ENCODE measurements around the gene VDAC2.

The VDAC2 gene

GRCh38 chr10:75250934-75251333 lies 40.3 kb downstream of the VDAC2 start:
- no peak for DNase-seq (ENCODE audit: low read depth)
- TF ChIP-seq CTCF (IDR thresholded peaks at IDR 0.05; ENCODE audit: control insufficient read depth, insufficient read depth, low read depth, low read length, missing control alignments) = no peak
- no peak overlapping the region for H3K4me3 ChIP-seq (ENCODE audit: control insufficient read depth, low read depth, low read length)

GRCh38 chr10:75253281-75254220 lies 43.0 kb downstream of the VDAC2 start:
- no peak for TF ChIP-seq CTCF (IDR thresholded peaks at IDR 0.05; ENCODE audit: control insufficient read depth, insufficient read depth, low read depth, low read length, missing control alignments)
- no peak for DNase-seq (ENCODE audit: low read depth)
- H3K4me3 ChIP-seq (ENCODE audit: control insufficient read depth, low read depth, low read length) = no peak overlapping the region

- DNase-seq (ENCODE audit: low read depth) = no peak
- TF ChIP-seq CTCF (IDR thresholded peaks at IDR 0.05; ENCODE audit: control insufficient read depth, insufficient read depth, low read depth, low read length, missing control alignments) = no peak
- no peak overlapping the region for H3K4me3 ChIP-seq (ENCODE audit: control insufficient read depth, low read depth, low read length)
These were observed 44.1 kb downstream of the VDAC2 start for GRCh38 chr10:75254739-75255138.

GRCh38 chr10:75260990-75261389 lies 50.4 kb downstream of the VDAC2 start:
- no peak overlapping the region for H3K4me3 ChIP-seq (ENCODE audit: control insufficient read depth, low read depth, low read length)
- no peak for TF ChIP-seq CTCF (IDR thresholded peaks at IDR 0.05; ENCODE audit: control insufficient read depth, insufficient read depth, low read depth, low read length, missing control alignments)
- DNase-seq (ENCODE audit: low read depth) = no peak

GRCh38 chr10:75261813-75262705 lies 51.5 kb downstream of the VDAC2 start:
- DNase-seq (ENCODE audit: low read depth) = no peak
- TF ChIP-seq CTCF (IDR thresholded peaks at IDR 0.05; ENCODE audit: control insufficient read depth, insufficient read depth, low read depth, low read length, missing control alignments) = no peak
- no peak overlapping the region for H3K4me3 ChIP-seq (ENCODE audit: control insufficient read depth, low read depth, low read length)

DNA sequence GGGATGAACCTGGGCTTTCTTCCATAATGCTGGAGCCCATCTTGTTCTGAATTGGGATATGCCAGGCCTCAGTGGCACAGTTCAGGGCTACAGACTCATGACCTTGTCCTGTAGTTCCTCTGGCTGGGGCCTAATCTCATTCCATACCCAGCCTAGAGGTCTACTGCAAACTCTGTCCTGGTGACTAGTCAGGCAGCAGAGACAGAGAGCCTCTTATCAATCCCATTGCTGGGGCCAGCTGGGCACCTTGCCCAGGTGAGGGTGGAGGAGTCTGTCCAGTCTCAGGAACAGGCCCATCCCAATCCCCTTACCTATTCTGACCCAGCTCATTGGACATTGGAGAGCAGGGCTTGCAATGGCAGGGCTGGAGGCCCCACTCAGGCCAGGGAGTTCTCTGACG lies 53.2 kb downstream of the VDAC2 start:
- H3K4me3 ChIP-seq (ENCODE audit: control insufficient read depth, low read depth, low read length) = no peak overlapping the region
- no peak for TF ChIP-seq CTCF (IDR thresholded peaks at IDR 0.05; ENCODE audit: control insufficient read depth, insufficient read depth, low read depth, low read length, missing control alignments)
- no peak for DNase-seq (ENCODE audit: low read depth)

Measured in AG09309 (cell line).